B cell (primary cell): Measurements from ENCODE around the gene RAMAC. TPM values are rescaled to one million over a fixed set of nuclear protein-coding genes. Genes with fewer than 3 reads are reported as not detected.

Experiments used
- ATAC-seq: fragments of 200-7000 bp; cut with Tn5 transposase; one replicate; pipeline ENCODE4 v1.10.0; 2021; ENCODE audit warnings: low read depth, mild to moderate bottlenecking, moderate number of reproducible peaks, moderate library complexity
- CTCF ChIA-PET: fragments of 350-600 bp; sonication (Branson Sonifier 250); formaldehyde crosslinking; loops from one replicate; lab custom pipeline; 2021; ENCODE audit warnings: antibody characterized with exemption, inconsistent platforms; lab: Charles Lee
- POLR2A ChIA-PET: fragments of 350-600 bp; sonication (Branson Sonifier 250); formaldehyde crosslinking; loops from one replicate; lab custom pipeline; 2021; ENCODE audit warnings: antibody characterized with exemption; lab: Charles Lee
- DNase-seq: peaks from one replicate; pipeline ENCODE4 v3.0.0; 2013
- H2AFZ ChIP-seq: 2 replicates; pipeline ENCODE4 v1.6.1; 2012; ENCODE audit warnings: mild to moderate bottlenecking, low read depth, low read length; ENCODE audit not compliant: insufficient read depth, poor library complexity, severe bottlenecking
- H3K27ac ChIP-seq, 2 donors: 1 replicate in 1 of 2; 2 replicates in 1 of 2; pipeline ENCODE4 v1.5.1; 2012 to 2013; ENCODE audit warnings: low read length in 2 of 2, mild to moderate bottlenecking in 2 of 2, moderate library complexity in 1 of 2
- H3K27me3 ChIP-seq, 4 experiments: fragments of 200-600 bp in 1 of 4; sonication (generic) in 1 of 4; replicated peaks in 1 of 4; 1 replicate in 2 of 4; 2 replicates in 2 of 4; pipeline versions ENCODE4 v1.6.1 to v1.7.0; 2013 to 2016; ENCODE audit warnings: low read length in 3 of 4, mild to moderate bottlenecking in 2 of 4, mixed read lengths in 1 of 4, moderate library complexity in 1 of 4; ENCODE audit not compliant: insufficient read depth in 4 of 4, control insufficient read depth in 3 of 4; ENCODE audit errors: control extremely low read depth in 1 of 4
- H3K36me3 ChIP-seq, 2 experiments: replicated peaks in 1 of 2; 1 replicate in 1 of 2; 2 replicates in 1 of 2; pipeline versions ENCODE4 v1.6.1 to v1.7.1; 2013; ENCODE audit warnings: low read length in 1 of 2; ENCODE audit not compliant: insufficient read depth in 2 of 2, control insufficient read depth in 1 of 2; ENCODE audit errors: control extremely low read depth in 1 of 2, extremely low read depth in 1 of 2
- H3K4me1 ChIP-seq, 2 donors: fragments of 200-600 bp in 1 of 2; sonication (generic) in 1 of 2; 1 replicate in 1 of 2; 2 replicates in 1 of 2; pipeline versions ENCODE4 v1.5.1 to v1.6.1; 2013 to 2017; ENCODE audit warnings: low read length in 2 of 2; ENCODE audit not compliant: control insufficient read depth in 2 of 2, insufficient read depth in 2 of 2
- H3K4me2 ChIP-seq: replicated peaks from 2 replicates; pipeline ENCODE3; 2012; ENCODE audit warnings: mild to moderate bottlenecking, low read depth, low read length; ENCODE audit not compliant: poor library complexity, severe bottlenecking
- H3K4me3 ChIP-seq, 5 experiments: fragments of 200-600 bp in 1 of 5; sonication (generic) in 1 of 5; 1 replicate in 3 of 5; 2 replicates in 2 of 5; pipeline versions ENCODE4 v1.5.1 to v1.7.0; 2011 to 2016; ENCODE audit warnings: low read length in 4 of 5, mild to moderate bottlenecking in 4 of 5, low read depth in 2 of 5, control low read depth in 1 of 5, moderate library complexity in 1 of 5; ENCODE audit not compliant: insufficient read depth in 1 of 5; ENCODE audit errors: control extremely low read depth in 1 of 5, extremely low read depth in 1 of 5
- H3K79me2 ChIP-seq: fragments of 200-600 bp; sonication (generic); one replicate; pipeline ENCODE4 v1.6.0; 2016; ENCODE audit warnings: low read length; ENCODE audit not compliant: control insufficient read depth, insufficient read depth
- H3K9ac ChIP-seq: fragments of 200-600 bp; sonication (generic); 2 replicates; pipeline ENCODE4 v1.6.1; 2017; ENCODE audit warnings: mild to moderate bottlenecking, low read length, moderate library complexity
- H3K9me3 ChIP-seq, 3 donors: one replicate each; pipeline versions ENCODE4 v1.6.1 to v1.7.1; 2013; ENCODE audit warnings: low read length in 2 of 3; ENCODE audit not compliant: control insufficient read depth in 2 of 3, insufficient read depth in 1 of 3; ENCODE audit errors: control extremely low read depth in 1 of 3
- H4K20me1 ChIP-seq: 2 replicates; pipeline ENCODE4 v1.6.0; 2012; ENCODE audit warnings: mild to moderate bottlenecking, low read length; ENCODE audit not compliant: insufficient read depth, control insufficient read depth, poor library complexity, severe bottlenecking
- H3K27ac Mint-ChIP-seq: one replicate; pipeline ENCODE4 v1.8.0; 2021; ENCODE audit warnings: mixed read lengths
- H3K27me3 Mint-ChIP-seq: one replicate; pipeline ENCODE4 v1.8.0; 2021; ENCODE audit warnings: mixed read lengths
- H3K4me1 Mint-ChIP-seq: one replicate; pipeline ENCODE4 v1.8.0; 2021; ENCODE audit warnings: mixed read lengths
- H3K4me3 Mint-ChIP-seq: one replicate; pipeline ENCODE4 v1.8.0; 2021; ENCODE audit warnings: mixed read lengths
- H3K9me3 Mint-ChIP-seq: one replicate; pipeline ENCODE4 v1.8.0; 2022; ENCODE audit warnings: mixed read lengths; ENCODE audit not compliant: insufficient read depth
- EZH2 ChIP-seq: IDR thresholded peaks from 2 replicates; pipeline ENCODE4 v1.6.1; 2012; ENCODE audit warnings: borderline replicate concordance, low read depth, mild to moderate bottlenecking, moderate library complexity, low read length; ENCODE audit not compliant: insufficient read depth, poor library complexity, severe bottlenecking
- WGBS: methylation state at CpG from one replicate; pipeline ENCODE4 v1.1.5; 2013; ENCODE audit warnings: missing lambda C conversion rate; ENCODE audit not compliant: insufficient coverage; 5-methylcytosine and 5-hydroxymethylcytosine counted together
- intact Hi-C: fragments of 100-400 bp; cut with micrococcal nuclease; formaldehyde crosslinking; loops from one replicate; pipeline ENCODE4 v1.10.0; 2022
- polyA minus RNA-seq: library from RNA; depleted of rRNA, polyadenylated mRNA; stranded (reverse); fragments of >200 nt; gene quantifications from 2 replicates; pipeline ENCODE4 v1.2.3, GENCODE V29; 2012
- polyA plus RNA-seq: library from polyadenylated mRNA; depleted of rRNA; stranded (reverse); fragments of >200 nt; gene quantifications from 2 replicates; pipeline ENCODE4 v1.2.3, GENCODE V29; 2012
- total RNA-seq, 2 donors: library from RNA; stranded (reverse); fragments of 120-200 nt in 1 of 2; gene quantifications; 1 replicate in 1 of 2; 2 replicates in 1 of 2; pipeline versions ENCODE4 v1.2.3 to v1.2.4, GENCODE V29; 2013 to 2022
- TF ChIP-seq, protein P1 (sequence below): fragments of 200-600 bp; IDR thresholded peaks from one replicate; pipeline ENCODE4 v1.8.0; 2022; ENCODE audit warnings: antibody characterized with exemption, mild to moderate bottlenecking

RAMAC gene
- total RNA-seq (20.2 and 20.8 TPM in 2 replicates), polyA plus RNA-seq (7.7 and 10.2 TPM in 2 replicates), polyA minus RNA-seq (9.8 and 10.9 TPM in 2 replicates)
- 26.0 TPM for total RNA-seq (2013)

DNA sequence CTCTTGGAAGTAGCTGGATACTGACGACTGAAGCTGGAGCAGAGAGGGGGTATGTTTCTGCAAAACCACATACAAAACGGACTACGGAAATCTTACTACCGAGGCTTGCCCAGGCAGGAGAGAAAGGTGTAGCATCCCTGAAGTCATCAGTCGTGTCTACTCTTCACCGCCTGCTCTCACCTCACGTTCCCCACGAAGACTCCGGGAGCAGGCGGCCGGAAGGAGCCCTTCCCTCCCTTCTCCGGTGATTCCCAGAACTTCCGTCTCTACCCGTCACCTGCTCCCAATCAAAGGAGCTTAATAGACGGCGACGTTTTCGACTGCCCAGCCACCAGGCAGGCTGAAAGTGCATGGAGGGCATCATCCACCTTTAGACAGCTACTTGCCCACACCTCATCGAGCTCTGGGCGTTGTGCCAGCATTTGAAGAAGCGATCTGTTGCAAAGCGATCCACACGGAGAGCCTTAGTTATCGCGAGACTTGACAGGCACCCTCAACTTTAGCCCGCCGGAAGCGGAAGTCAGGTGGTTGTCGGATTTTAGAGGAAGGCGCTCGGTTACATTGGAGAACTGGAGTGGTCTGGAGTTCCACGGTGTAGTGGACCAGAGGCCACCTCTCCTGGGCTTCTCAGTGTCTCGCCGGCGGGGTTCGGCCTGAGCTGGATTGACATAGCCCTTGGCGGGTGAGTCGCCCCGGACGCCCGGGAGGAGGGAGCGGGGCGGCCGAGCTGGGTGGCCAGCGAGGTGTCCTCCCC is at the start of gene RAMAC:
Gene RAMAC (plus strand): TSS at position 523 of the 754 bp plus-strand sequence. CDS start 2,809 bp downstream, outside the sequence.
- H3K4me1 Mint-ChIP-seq, result peaks cover 24% of the 10 kb centered on the region
- Histone ChIP-seq H3K4me2 (peak within 1 kb of the TSS; percentile 89), H3K9me3 (no peaks in the 10 kb centered on the region), H3K36me3 (peaks cover 0 to 4% of the 10 kb centered on the region in 2 experiments), H3K9ac (peak within 1 kb of the TSS; percentile 91), H4K20me1 (peaks cover 4% of the 10 kb centered on the region), H2AFZ (peak within 1 kb of the TSS; percentile 89), H3K79me2 (peaks cover 23% of the 10 kb centered on the region), H3K27me3 (no peaks in the 10 kb centered on the region), H3K27ac (peak within 1 kb of the TSS; percentile 65 to 83), H3K4me1 (peaks cover 12 to 17% of the 10 kb centered on the region in 2 donors), H3K4me3 (peak within 1 kb of the TSS; percentile 77 to 92 (median 82))
- intact Hi-C loops, result loop anchor here (1.0 to 5.0 kb wide), 6 partner anchors 25 to 939 kb away; partner anchors contain the start of genes C15orf40, MEX3B, RPS17 and WHAMM
- no peak for TF ChIP-seq EZH2
- TF ChIP-seq, protein P1, sequence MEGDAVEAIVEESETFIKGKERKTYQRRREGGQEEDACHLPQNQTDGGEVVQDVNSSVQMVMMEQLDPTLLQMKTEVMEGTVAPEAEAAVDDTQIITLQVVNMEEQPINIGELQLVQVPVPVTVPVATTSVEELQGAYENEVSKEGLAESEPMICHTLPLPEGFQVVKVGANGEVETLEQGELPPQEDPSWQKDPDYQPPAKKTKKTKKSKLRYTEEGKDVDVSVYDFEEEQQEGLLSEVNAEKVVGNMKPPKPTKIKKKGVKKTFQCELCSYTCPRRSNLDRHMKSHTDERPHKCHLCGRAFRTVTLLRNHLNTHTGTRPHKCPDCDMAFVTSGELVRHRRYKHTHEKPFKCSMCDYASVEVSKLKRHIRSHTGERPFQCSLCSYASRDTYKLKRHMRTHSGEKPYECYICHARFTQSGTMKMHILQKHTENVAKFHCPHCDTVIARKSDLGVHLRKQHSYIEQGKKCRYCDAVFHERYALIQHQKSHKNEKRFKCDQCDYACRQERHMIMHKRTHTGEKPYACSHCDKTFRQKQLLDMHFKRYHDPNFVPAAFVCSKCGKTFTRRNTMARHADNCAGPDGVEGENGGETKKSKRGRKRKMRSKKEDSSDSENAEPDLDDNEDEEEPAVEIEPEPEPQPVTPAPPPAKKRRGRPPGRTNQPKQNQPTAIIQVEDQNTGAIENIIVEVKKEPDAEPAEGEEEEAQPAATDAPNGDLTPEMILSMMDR, result no peak
- DNase-seq (peak; percentile 97), ATAC-seq (peak; percentile 94)
- H3K27ac Mint-ChIP-seq, result peak within 1 kb of the TSS; percentile 97
- no peaks in the 10 kb centered on the region for H3K9me3 Mint-ChIP-seq
- WGBS, result 0% methylated on average over 44 of the region's 45 CpGs
- H3K4me3 Mint-ChIP-seq, result peak within 1 kb of the TSS; percentile 100
- CTCF ChIA-PET, result interaction anchor here (0.7 to 3.3 kb wide), 11 partner anchors 14 to 456 kb away, joined by 3 to 27 read pairs (median 5); partner anchors contain the start of genes C15orf40, FSD2 and RPS17
- no peaks in the 10 kb centered on the region for H3K27me3 Mint-ChIP-seq
- POLR2A ChIA-PET, result interaction anchor here (1.3 to 1.9 kb wide), 4 partner anchors 26 to 446 kb away, joined by 4 to 18 read pairs (median 10); partner anchors contain the start of genes C15orf40 and RPS17
